HG02938 (cell line): ENCODE data around the gene MNT.

Experiments used
- ATAC-seq: cut with Tn5 transposase; IDR thresholded peaks from one replicate; pipeline ENCODE4 v1.9.1; 2021; ENCODE audit warnings: mild to moderate bottlenecking, moderate library complexity; ENCODE audit not compliant: unreplicated experiment

MNT gene

GRCh38 chr17:2418572-2418971 is 17.7 kb upstream of the MNT start:
- ATAC-seq, result no peak

- no peak for ATAC-seq
These were observed 15.3 kb upstream of the MNT start for GRCh38 chr17:2416010-2416734.

GRCh38 chr17:2415081-2415480 is 14.2 kb upstream of the MNT start:
- ATAC-seq, result no peak

- no peak for ATAC-seq
These were observed 13.7 kb upstream of the MNT start for GRCh38 chr17:2414446-2415064.

- no peak for ATAC-seq
These were observed 11.7 kb upstream of the MNT start for GRCh38 chr17:2412561-2413021.

GRCh38 chr17:2410951-2411350 is 10.1 kb upstream of the MNT start:
- ATAC-seq, result no peak

GRCh38 chr17:2406903-2407790 is 6.3 kb upstream of the MNT start:
- ATAC-seq, result no peak

GRCh38 chr17:2406271-2406902 is 5.5 kb upstream of the MNT start:
- no peak for ATAC-seq

- no peak for ATAC-seq
These were observed 4.5 kb upstream of the MNT start for GRCh38 chr17:2405247-2405926.

- no peak for ATAC-seq
These were observed 2.2 kb upstream of the MNT start for GRCh38 chr17:2403044-2403443.

- no peak for ATAC-seq
These were observed 1.7 kb upstream of the MNT start for GRCh38 chr17:2402544-2402943.

GRCh38 chr17:2401426-2402221 is 764 bp upstream of the MNT start:
- ATAC-seq, result peak; percentile 39

GRCh38 chr17:2400474-2400866 is 390 bp downstream of the MNT start:
- ATAC-seq, result no peak

- ATAC-seq, result peak; percentile 38
These were observed 1.0 kb downstream of the MNT start for GRCh38 chr17:2399572-2400473.

GRCh38 chr17:2398655-2399571 is 1.9 kb downstream of the MNT start:
- no peak for ATAC-seq

GRCh38 chr17:2398182-2398581 is 2.7 kb downstream of the MNT start:
- no peak for ATAC-seq

GRCh38 chr17:2397247-2398171 is 3.4 kb downstream of the MNT start:
- ATAC-seq, result no peak
